Body of pancreas (tissue), 4 donors: Measurements from ENCODE around the gene PRDX2. TPM values are rescaled to one million over a fixed set of nuclear protein-coding genes. Genes with fewer than 3 reads are reported as not detected.

Source experiments
- ATAC-seq: fragments of 150-250 bp; one replicate; pipeline ENCODE4 v1.9.1; 2016
- DNase-seq, 4 donors: peaks; one replicate each; pipeline ENCODE4 v3.0.0-alpha.2; 2019
- H3K27ac ChIP-seq, 4 donors: fragments of 200-600 bp; sonication (generic); 1 replicate in 3 of 4; 2 replicates in 1 of 4; pipeline versions ENCODE4 v1.5.1 to v1.6.1; 2016 to 2019; ENCODE audit warnings: mild to moderate bottlenecking in 1 of 4, mixed read lengths in 1 of 4, moderate library complexity in 1 of 4
- H3K27me3 ChIP-seq, 2 donors: fragments of 200-600 bp; sonication (generic); one replicate each; pipeline ENCODE4 v1.6.0; 2016; ENCODE audit warnings: mild to moderate bottlenecking in 1 of 2
- H3K36me3 ChIP-seq, 2 donors: fragments of 200-600 bp; sonication (generic); replicated peaks in 1 of 2; 2 replicates each; pipeline ENCODE4 v1.5.1; 2016; ENCODE audit warnings: low read depth in 2 of 2; ENCODE audit not compliant: insufficient read depth in 1 of 2
- H3K4me1 ChIP-seq: fragments of 200-600 bp; sonication (generic); one replicate; pipeline ENCODE4 v1.6.0; 2016
- H3K4me3 ChIP-seq, 2 donors: fragments of 200-600 bp; sonication (generic); 1 replicate in 1 of 2; 2 replicates in 1 of 2; pipeline ENCODE4 v1.5.1; 2016 to 2019
- H3K9me3 ChIP-seq, 3 donors: fragments of 200-600 bp; sonication (generic); 1 replicate in 2 of 3; 2 replicates in 1 of 3; pipeline ENCODE4 v1.5.1; 2016
- POLR2A ChIP-seq, 3 donors: fragments of 450-650 bp; IDR thresholded peaks; one replicate each; pipeline ENCODE4 v1.6.1; 2016; ENCODE audit warnings: antibody characterized with exemption in 3 of 3, mild to moderate bottlenecking in 2 of 3
- WGBS, 2 donors: methylation state at CpG; one replicate each; pipeline ENCODE4 v1.1.5; 2017; 5-methylcytosine and 5-hydroxymethylcytosine counted together
- intact Hi-C: fragments of 100-400 bp; cut with DNase I; formaldehyde crosslinking; loops from one replicate; pipeline ENCODE4 v1.15.1; 2023
- total RNA-seq, 2 donors: library from RNA; depleted of rRNA; stranded (reverse); fragments of >200 nt; gene quantifications; one replicate each; pipeline ENCODE4 v1.1.0, GENCODE V29; 2016
- TF ChIP-seq, protein P1 (sequence below), 7 experiments: fragments of 450-650 bp in 4 of 7; fragments of 200-600 bp in 3 of 7; sonication (generic) in 3 of 7; IDR thresholded peaks; one replicate each; pipeline ENCODE4 v1.5.1; 2016 to 2019; ENCODE audit warnings: antibody characterized with exemption in 7 of 7

The PRDX2 gene
- total RNA-seq, 2 donors from 2014 or later: 105 to 146 TPM

DNA sequence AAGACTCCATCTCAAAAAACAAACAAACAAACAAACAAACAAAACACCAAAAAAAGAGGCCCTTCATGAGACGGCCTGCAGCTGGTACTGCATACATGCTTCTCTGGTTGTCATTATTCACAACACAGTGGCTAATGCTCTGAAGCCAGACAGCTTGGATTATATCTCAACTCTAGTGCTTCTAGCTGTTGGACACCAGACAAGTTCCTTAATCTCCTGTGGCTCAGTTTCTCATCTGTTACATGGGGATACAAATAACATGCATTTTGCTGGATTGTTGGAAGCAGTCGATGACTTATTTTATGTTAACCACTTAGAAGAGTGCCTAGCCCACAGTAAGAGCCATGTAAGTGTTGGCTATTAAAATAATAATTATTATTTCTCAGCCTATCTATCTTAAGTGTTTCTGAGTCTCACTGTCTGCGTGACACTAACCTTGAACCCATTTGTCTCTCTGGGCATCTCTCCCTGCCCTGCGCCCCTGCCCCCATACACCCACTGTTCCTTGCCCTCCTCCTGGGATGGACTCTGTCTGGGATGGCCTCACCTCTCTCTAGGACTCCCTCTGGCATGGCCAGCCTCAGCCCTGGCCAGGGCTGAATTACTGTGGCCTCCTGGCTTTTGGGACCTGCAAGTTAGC is 13.4 kb downstream of the PRDX2 start:
- DNase-seq (no peak), ATAC-seq (no peak)
- H3K4me1 ChIP-seq: peaks cover 75% of the 10 kb centered on the region
- H3K27ac ChIP-seq: peak overlapping the region; percentile 94 to 100 (median 98)
- no peaks in the 10 kb centered on the region for H3K36me3 ChIP-seq
- 42 to 61% methylated on average over 4 of the region's 4 CpGs for WGBS, 2 donors
- no peaks in the 10 kb centered on the region for H3K9me3 ChIP-seq
- H3K27me3 ChIP-seq: no peaks in the 10 kb centered on the region
- no peak overlapping the region for H3K4me3 ChIP-seq
- no peak for TF ChIP-seq POLR2A (IDR thresholded peaks at IDR 0.05)
- TF ChIP-seq, protein P1, sequence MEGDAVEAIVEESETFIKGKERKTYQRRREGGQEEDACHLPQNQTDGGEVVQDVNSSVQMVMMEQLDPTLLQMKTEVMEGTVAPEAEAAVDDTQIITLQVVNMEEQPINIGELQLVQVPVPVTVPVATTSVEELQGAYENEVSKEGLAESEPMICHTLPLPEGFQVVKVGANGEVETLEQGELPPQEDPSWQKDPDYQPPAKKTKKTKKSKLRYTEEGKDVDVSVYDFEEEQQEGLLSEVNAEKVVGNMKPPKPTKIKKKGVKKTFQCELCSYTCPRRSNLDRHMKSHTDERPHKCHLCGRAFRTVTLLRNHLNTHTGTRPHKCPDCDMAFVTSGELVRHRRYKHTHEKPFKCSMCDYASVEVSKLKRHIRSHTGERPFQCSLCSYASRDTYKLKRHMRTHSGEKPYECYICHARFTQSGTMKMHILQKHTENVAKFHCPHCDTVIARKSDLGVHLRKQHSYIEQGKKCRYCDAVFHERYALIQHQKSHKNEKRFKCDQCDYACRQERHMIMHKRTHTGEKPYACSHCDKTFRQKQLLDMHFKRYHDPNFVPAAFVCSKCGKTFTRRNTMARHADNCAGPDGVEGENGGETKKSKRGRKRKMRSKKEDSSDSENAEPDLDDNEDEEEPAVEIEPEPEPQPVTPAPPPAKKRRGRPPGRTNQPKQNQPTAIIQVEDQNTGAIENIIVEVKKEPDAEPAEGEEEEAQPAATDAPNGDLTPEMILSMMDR (IDR thresholded peaks at IDR 0.05): no peak
- intact Hi-C loops: no loop called here

DNA sequence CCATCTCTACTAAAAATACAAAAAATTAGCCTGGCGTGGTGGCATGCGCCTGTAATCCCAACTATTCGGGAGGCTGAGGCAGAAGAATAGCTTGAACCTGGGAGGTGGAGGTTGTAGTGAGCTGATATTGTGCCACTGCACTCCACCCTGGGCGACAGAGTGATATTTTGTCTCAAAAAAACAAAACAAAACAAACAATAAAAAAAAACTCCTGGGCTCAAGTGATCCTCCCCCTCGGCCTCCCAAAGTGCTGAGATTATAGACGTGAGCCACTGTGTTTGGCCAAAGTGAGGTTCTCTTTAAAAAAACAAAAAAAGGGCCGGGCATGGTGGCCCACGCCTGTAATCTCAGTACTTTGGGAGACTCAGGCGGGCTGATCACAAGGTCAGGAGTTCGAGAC is 14.1 kb downstream of the PRDX2 start:
- no peak overlapping the region for H3K4me3 ChIP-seq
- H3K27me3 ChIP-seq: no peaks in the 10 kb centered on the region
- peaks cover 83% of the 10 kb centered on the region for H3K4me1 ChIP-seq
- TF ChIP-seq, protein P1 (IDR thresholded peaks at IDR 0.05): no peak
- TF ChIP-seq POLR2A (IDR thresholded peaks at IDR 0.05): no peak
- peak overlapping the region; percentile 78 to 100 (median 96) for H3K27ac ChIP-seq
- H3K36me3 ChIP-seq: no peaks in the 10 kb centered on the region
- WGBS, 2 donors: 78 to 80% methylated on average over 10 of the region's 10 CpGs
- intact Hi-C loops: no loop called here
- DNase-seq (no peak), ATAC-seq (no peak)
- H3K9me3 ChIP-seq: no peaks in the 10 kb centered on the region

DNA sequence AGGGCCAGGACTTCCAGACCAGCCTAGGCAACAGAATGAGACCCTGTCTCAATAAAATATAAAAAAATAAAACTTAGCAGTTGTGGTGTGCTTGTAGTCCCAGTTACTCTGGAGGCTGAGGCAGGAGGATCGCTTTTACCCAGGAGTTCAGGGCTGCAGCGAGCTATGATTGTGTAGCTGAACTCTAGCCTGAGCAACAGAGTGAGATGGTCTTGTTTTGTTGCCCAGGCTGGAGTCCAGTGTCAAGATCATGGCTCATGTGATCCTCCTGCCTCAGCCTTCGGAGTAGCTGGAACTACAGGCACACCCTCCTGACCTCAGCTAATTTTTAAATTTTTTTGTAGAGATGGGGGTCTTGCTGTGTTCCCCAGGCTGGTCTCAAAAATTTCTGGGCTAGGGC is 14.6 kb downstream of the PRDX2 start:
- Histone ChIP-seq H3K4me1 (peaks cover 88% of the 10 kb centered on the region), H3K36me3 (no peaks in the 10 kb centered on the region), H3K9me3 (no peaks in the 10 kb centered on the region), H3K27me3 (no peaks in the 10 kb centered on the region), H3K27ac (peak overlapping the region; percentile 78 to 100 (median 96)), H3K4me3 (no peak overlapping the region)
- ATAC-seq: no peak
- DNase-seq: no peak
- WGBS, 2 donors: 79 to 93% methylated on average over 3 of the region's 3 CpGs
- TF ChIP-seq, protein P1 (IDR thresholded peaks at IDR 0.05): no peak
- intact Hi-C loops: no loop called here

DNA sequence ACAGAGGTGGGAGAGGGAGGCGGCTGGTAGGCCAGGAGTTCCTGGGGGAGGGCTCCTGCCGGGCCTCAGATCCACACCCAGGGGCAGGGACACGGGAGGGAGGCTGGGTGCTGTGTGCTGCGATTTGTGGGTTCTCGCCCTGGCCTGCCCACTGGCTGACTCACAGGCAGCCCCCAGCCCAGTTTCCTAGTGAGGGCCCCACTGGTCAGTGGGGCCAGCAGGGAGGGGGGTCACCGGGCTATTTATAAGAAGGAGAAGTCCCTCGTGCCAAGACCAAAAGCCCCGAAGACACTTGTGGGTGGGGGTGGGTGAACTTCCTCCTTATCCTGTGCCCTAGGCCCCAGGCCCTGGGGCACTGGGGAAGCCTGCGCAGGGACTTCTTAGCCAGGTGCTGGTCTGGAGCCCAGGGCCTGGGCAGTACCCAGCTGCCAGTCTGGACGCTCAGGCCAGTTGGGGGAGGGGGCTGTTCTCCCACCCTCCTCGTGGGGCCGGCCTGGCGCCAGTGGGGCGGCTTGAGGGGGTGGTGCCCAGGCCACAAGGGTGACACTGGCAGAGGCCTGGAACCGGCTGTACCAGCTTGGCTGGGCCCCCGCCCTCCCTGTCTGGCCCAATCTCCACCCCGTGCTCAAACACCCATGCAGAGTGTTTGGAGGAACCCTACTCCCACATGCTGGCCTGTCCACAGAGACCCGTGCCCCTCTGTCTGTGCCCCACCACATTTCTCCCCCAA is 15.3 kb downstream of the PRDX2 start:
- no peak overlapping the region for H3K4me3 ChIP-seq

More for the DNA sequence above, 15.3 kb downstream of the PRDX2 start:
- ATAC-seq (peak; percentile 42), DNase-seq (peak; percentile 89 to 96 (median 92))
- H3K36me3 ChIP-seq: no peaks in the 10 kb centered on the region
- peak; percentile 54 to 67 (median 64) for TF ChIP-seq POLR2A (IDR thresholded peaks at IDR 0.05)
- TF ChIP-seq, protein P1 (IDR thresholded peaks at IDR 0.05): no peak
- H3K27me3 ChIP-seq: no peaks in the 10 kb centered on the region
- 29 to 34% methylated on average over 7 to 18 of the region's 18 CpGs for WGBS, 2 donors
- H3K9me3 ChIP-seq: no peaks in the 10 kb centered on the region
- peaks cover 92% of the 10 kb centered on the region for H3K4me1 ChIP-seq
- peak overlapping the region; percentile 78 to 100 (median 96) for H3K27ac ChIP-seq
- intact Hi-C loops: no loop called here
